Loucy (cell line): ENCODE results near the gene VAV2.

Experiments used
- H2AFZ ChIP-seq: fragments of 200-600 bp; sonication (generic); 2 replicates; pipeline ENCODE4 v1.6.0; 2016; ENCODE audit warnings: antibody characterized with exemption, mild to moderate bottlenecking, low read length, moderate library complexity
- H3F3A ChIP-seq: fragments of 200-600 bp; 2 replicates; pipeline ENCODE4 v1.6.0; 2016; ENCODE audit warnings: antibody characterized with exemption, low read depth, mild to moderate bottlenecking
- H3K27me3 ChIP-seq: fragments of 200-600 bp; sonication (generic); 2 replicates; pipeline ENCODE4 v1.6.1; 2014; ENCODE audit warnings: low read length, mild to moderate bottlenecking; ENCODE audit not compliant: insufficient read depth, poor library complexity, severe bottlenecking
- H3K36me3 ChIP-seq: fragments of 200-600 bp; sonication (generic); 2 replicates; pipeline ENCODE4 v1.6.1; 2016; ENCODE audit warnings: low read length; ENCODE audit not compliant: insufficient read depth
- H3K4me1 ChIP-seq: fragments of 200-600 bp; sonication (generic); 2 replicates; pipeline ENCODE4 v1.5.1; 2014; ENCODE audit warnings: low read length, mild to moderate bottlenecking; ENCODE audit not compliant: insufficient read depth, poor library complexity, severe bottlenecking
- H3K4me2 ChIP-seq: fragments of 200-600 bp; sonication (generic); 2 replicates; pipeline ENCODE4 v1.6.0; 2014; ENCODE audit warnings: antibody characterized with exemption, low read length, low read depth, mild to moderate bottlenecking; ENCODE audit not compliant: poor library complexity, severe bottlenecking
- H3K4me3 ChIP-seq: fragments of 200-600 bp; sonication (generic); 2 replicates; pipeline ENCODE4 v1.5.1; 2014; ENCODE audit warnings: low read length, mild to moderate bottlenecking, mixed read lengths; ENCODE audit not compliant: poor library complexity, severe bottlenecking
- H3K79me2 ChIP-seq: fragments of 200-600 bp; sonication (generic); 2 replicates; pipeline ENCODE4 v1.6.1; 2014; ENCODE audit warnings: low read length; ENCODE audit not compliant: insufficient read depth
- H3K9ac ChIP-seq: fragments of 200-600 bp; sonication (generic); 2 replicates; pipeline ENCODE4 v1.6.0; 2014; ENCODE audit warnings: mild to moderate bottlenecking, low read depth, low read length, moderate library complexity; ENCODE audit not compliant: poor library complexity, severe bottlenecking
- H3K9me2 ChIP-seq: fragments of 200-600 bp; sonication (generic); replicated peaks from 2 replicates; pipeline ENCODE4 v1.6.1; 2016; ENCODE audit warnings: low read depth, low read length, mixed read lengths
- H3K9me3 ChIP-seq: fragments of 200-600 bp; sonication (generic); 2 replicates; pipeline ENCODE4 v1.6.1; 2014; ENCODE audit warnings: mild to moderate bottlenecking, antibody characterized with exemption, low read length, low read depth; ENCODE audit not compliant: insufficient read depth
- H4K20me1 ChIP-seq: fragments of 200-600 bp; sonication (generic); 2 replicates; pipeline ENCODE4 v1.6.0; 2014; ENCODE audit warnings: antibody characterized with exemption, low read length, mild to moderate bottlenecking; ENCODE audit not compliant: insufficient read depth, poor library complexity, severe bottlenecking
- EZH2phosphoT487 ChIP-seq: fragments of 200-600 bp; IDR thresholded peaks from 2 replicates; pipeline ENCODE4 v1.6.1; 2018; ENCODE audit warnings: antibody characterized with exemption, mild to moderate bottlenecking, moderate library complexity, borderline replicate concordance
- TF ChIP-seq, protein P1 (sequence below): fragments of 200-600 bp; sonication (generic); conservative IDR thresholded peaks from 2 replicates; pipeline ENCODE4 v1.5.1; 2014; ENCODE audit warnings: mild to moderate bottlenecking, antibody characterized with exemption, low read length

The VAV2 gene

GRCh38 chr9:134010310-134011173 is 18.4 kb upstream of the VAV2 start:
- Histone ChIP-seq H2AFZ (no peak overlapping the region), H3K9me3 (peaks cover 5% of the 10 kb centered on the region; the same call in 1 of the 2 replicates), H3K9me2 (no peaks in the 10 kb centered on the region), H3K4me2 (no peak overlapping the region), H3K9ac (no peak overlapping the region), H3K36me3 (no peaks in the 10 kb centered on the region), H3K27me3 (no peaks in the 10 kb centered on the region), H3K79me2 (no peaks in the 10 kb centered on the region), H3K4me3 (no peak overlapping the region), H3K4me1 (no peaks in the 10 kb centered on the region), H4K20me1 (no peaks in the 10 kb centered on the region), H3F3A (no peaks in the 10 kb centered on the region)
- TF ChIP-seq, protein P1, sequence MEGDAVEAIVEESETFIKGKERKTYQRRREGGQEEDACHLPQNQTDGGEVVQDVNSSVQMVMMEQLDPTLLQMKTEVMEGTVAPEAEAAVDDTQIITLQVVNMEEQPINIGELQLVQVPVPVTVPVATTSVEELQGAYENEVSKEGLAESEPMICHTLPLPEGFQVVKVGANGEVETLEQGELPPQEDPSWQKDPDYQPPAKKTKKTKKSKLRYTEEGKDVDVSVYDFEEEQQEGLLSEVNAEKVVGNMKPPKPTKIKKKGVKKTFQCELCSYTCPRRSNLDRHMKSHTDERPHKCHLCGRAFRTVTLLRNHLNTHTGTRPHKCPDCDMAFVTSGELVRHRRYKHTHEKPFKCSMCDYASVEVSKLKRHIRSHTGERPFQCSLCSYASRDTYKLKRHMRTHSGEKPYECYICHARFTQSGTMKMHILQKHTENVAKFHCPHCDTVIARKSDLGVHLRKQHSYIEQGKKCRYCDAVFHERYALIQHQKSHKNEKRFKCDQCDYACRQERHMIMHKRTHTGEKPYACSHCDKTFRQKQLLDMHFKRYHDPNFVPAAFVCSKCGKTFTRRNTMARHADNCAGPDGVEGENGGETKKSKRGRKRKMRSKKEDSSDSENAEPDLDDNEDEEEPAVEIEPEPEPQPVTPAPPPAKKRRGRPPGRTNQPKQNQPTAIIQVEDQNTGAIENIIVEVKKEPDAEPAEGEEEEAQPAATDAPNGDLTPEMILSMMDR: no peak
- TF ChIP-seq EZH2phosphoT487: no peak

- no peak overlapping the region for H3K4me3 ChIP-seq
- TF ChIP-seq, protein P1: no peak
- no peak for TF ChIP-seq EZH2phosphoT487
- no peaks in the 10 kb centered on the region for H3K36me3 ChIP-seq
- no peak overlapping the region for H3K9ac ChIP-seq
- H3K27me3 ChIP-seq: no peaks in the 10 kb centered on the region
- no peaks in the 10 kb centered on the region for H3K4me1 ChIP-seq
- H3F3A ChIP-seq: no peaks in the 10 kb centered on the region
- no peaks in the 10 kb centered on the region for H3K9me2 ChIP-seq
- H3K9me3 ChIP-seq: peaks cover 5% of the 10 kb centered on the region; the same call in 1 of the 2 replicates
- no peaks in the 10 kb centered on the region for H3K79me2 ChIP-seq
- H2AFZ ChIP-seq: no peak overlapping the region
- H4K20me1 ChIP-seq: no peaks in the 10 kb centered on the region
- no peak overlapping the region for H3K4me2 ChIP-seq
Measured at GRCh38 chr9:134007571-134007970, 15.4 kb upstream of the VAV2 start.

DNA sequence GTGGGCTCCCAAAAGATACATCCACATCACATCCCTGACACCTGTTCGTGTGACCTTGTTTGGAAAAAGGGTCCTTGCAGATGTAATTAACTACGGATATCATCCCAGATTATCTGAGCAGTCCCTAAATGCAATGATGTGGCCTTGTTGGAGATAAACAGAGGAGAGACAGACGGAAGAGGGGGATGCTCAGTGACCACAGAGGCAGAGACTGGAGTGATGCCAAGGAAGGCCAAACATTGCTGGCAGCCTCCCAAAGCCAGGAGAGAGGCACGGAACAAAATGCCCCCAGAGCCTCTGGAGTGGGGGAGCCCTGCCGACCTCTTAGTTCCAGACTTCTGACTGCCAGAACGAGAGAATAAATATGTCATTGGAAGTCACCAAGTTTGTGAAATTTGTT is 15.0 kb upstream of the VAV2 start:
- TF ChIP-seq EZH2phosphoT487: no peak
- TF ChIP-seq, protein P1: no peak
- peaks cover 5% of the 10 kb centered on the region; the same call in 1 of the 2 replicates for H3K9me3 ChIP-seq
- no peaks in the 10 kb centered on the region for H4K20me1 ChIP-seq
- no peaks in the 10 kb centered on the region for H3K27me3 ChIP-seq
- no peaks in the 10 kb centered on the region for H3K4me1 ChIP-seq
- H3K79me2 ChIP-seq: no peaks in the 10 kb centered on the region
- H3K9ac ChIP-seq: no peak overlapping the region
- no peak overlapping the region for H3K4me3 ChIP-seq
- H3K4me2 ChIP-seq: no peak overlapping the region
- H3F3A ChIP-seq: no peaks in the 10 kb centered on the region
- H2AFZ ChIP-seq: no peak overlapping the region
- no peaks in the 10 kb centered on the region for H3K36me3 ChIP-seq
- H3K9me2 ChIP-seq: no peaks in the 10 kb centered on the region
